ENCODE measurements around the gene CUL3.
A peak's percentile ranks its signal among the peaks of the same experiment; 100 is the strongest.

Gene CUL3

GRCh38 chr2:224444021-224444420, 141.1 kb downstream of the CUL3 start:
- no peak overlapping the region for H3K9ac ChIP-seq (ENCODE audit: low read length in 2 of 2)
- peaks cover 16 to 18% of the 10 kb centered on the region in 2 donors for H3K27me3 ChIP-seq (ENCODE audit: control insufficient read depth in 1 of 2, insufficient read depth in 2 of 2, low read length in 2 of 2)
- H3K36me3 ChIP-seq (ENCODE audit: control insufficient read depth in 2 of 2, insufficient read depth in 2 of 2, low read length in 2 of 2), result no peaks in the 10 kb centered on the region
- H3K9me3 ChIP-seq (ENCODE audit: control insufficient read depth in 2 of 2, low read length in 2 of 2), result no peaks in the 10 kb centered on the region
- no peak overlapping the region for H3K27ac ChIP-seq (ENCODE audit: low read length)
- peaks cover 7% of the 10 kb centered on the region for H3K4me1 ChIP-seq (ENCODE audit: control insufficient read depth, insufficient read depth, low read length)
- H3K4me3 ChIP-seq (ENCODE audit: low read length in 2 of 2), result no peak overlapping the region

GRCh38 chr2:224442071-224442967, 142.8 kb downstream of the CUL3 start:
- Histone ChIP-seq H3K4me1 (ENCODE audit: control insufficient read depth, insufficient read depth, low read length) (peaks cover 7% of the 10 kb centered on the region), H3K9me3 (ENCODE audit: control insufficient read depth in 2 of 2, low read length in 2 of 2) (peaks cover 0 to 3% of the 10 kb centered on the region in 2 donors), H3K27ac (ENCODE audit: low read length) (no peak overlapping the region), H3K27me3 (ENCODE audit: control insufficient read depth in 1 of 2, insufficient read depth in 2 of 2, low read length in 2 of 2) (peaks cover 16 to 18% of the 10 kb centered on the region in 2 donors), H3K36me3 (ENCODE audit: control insufficient read depth in 2 of 2, insufficient read depth in 2 of 2, low read length in 2 of 2) (no peaks in the 10 kb centered on the region), H3K4me3 (ENCODE audit: low read length in 2 of 2) (peak overlapping the region; percentile 33 to 64), H3K9ac (ENCODE audit: low read length in 2 of 2) (no peak overlapping the region)

- Histone ChIP-seq H3K27ac (ENCODE audit: low read length) (no peak overlapping the region), H3K36me3 (ENCODE audit: control insufficient read depth in 2 of 2, insufficient read depth in 2 of 2, low read length in 2 of 2) (no peaks in the 10 kb centered on the region), H3K9ac (ENCODE audit: low read length in 2 of 2) (no peak overlapping the region), H3K27me3 (ENCODE audit: control insufficient read depth in 1 of 2, insufficient read depth in 2 of 2, low read length in 2 of 2) (peaks cover 16 to 18% of the 10 kb centered on the region in 2 donors), H3K4me3 (ENCODE audit: low read length in 2 of 2) (no peak overlapping the region), H3K4me1 (ENCODE audit: control insufficient read depth, insufficient read depth, low read length) (peaks cover 7% of the 10 kb centered on the region), H3K9me3 (ENCODE audit: control insufficient read depth in 2 of 2, low read length in 2 of 2) (peaks cover 0 to 3% of the 10 kb centered on the region in 2 donors)
These were observed 144.2 kb downstream of the CUL3 start for GRCh38 chr2:224440988-224441387.

- Histone ChIP-seq H3K27ac (ENCODE audit: low read length) (no peak overlapping the region), H3K4me3 (ENCODE audit: low read length in 2 of 2) (no peak overlapping the region), H3K9me3 (ENCODE audit: control insufficient read depth in 2 of 2, low read length in 2 of 2) (peaks cover 0 to 3% of the 10 kb centered on the region in 2 donors), H3K27me3 (ENCODE audit: control insufficient read depth in 1 of 2, insufficient read depth in 2 of 2, low read length in 2 of 2) (peaks cover 10 to 13% of the 10 kb centered on the region in 2 donors), H3K4me1 (ENCODE audit: control insufficient read depth, insufficient read depth, low read length) (peaks cover 7% of the 10 kb centered on the region), H3K36me3 (ENCODE audit: control insufficient read depth in 2 of 2, insufficient read depth in 2 of 2, low read length in 2 of 2) (no peaks in the 10 kb centered on the region), H3K9ac (ENCODE audit: low read length in 2 of 2) (no peak overlapping the region)
These were observed 146.4 kb downstream of the CUL3 start for GRCh38 chr2:224438726-224439125.

DNA sequence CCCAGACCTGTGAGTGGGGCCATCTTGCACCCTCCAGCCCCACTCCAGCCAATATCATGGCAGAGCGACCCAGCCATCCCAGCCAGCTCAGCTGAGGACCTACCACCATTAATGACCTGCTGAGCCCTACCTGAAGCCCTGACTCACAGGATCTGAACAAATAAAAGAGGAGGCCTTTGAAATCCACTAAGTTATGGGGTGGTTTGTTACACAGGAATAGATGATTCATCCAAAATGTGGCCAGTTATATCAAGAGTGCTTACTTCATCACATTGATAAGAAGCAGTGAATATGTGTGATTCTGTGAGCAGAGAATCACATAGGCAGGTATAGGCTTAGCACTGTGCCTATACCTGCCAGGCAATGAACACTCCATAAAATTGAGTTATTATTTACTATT, 148.5 kb downstream of the CUL3 start:
- Histone ChIP-seq H3K36me3 (ENCODE audit: control insufficient read depth in 2 of 2, insufficient read depth in 2 of 2, low read length in 2 of 2) (no peaks in the 10 kb centered on the region), H3K9ac (ENCODE audit: low read length in 2 of 2) (no peak overlapping the region), H3K27ac (ENCODE audit: low read length) (no peak overlapping the region), H3K4me3 (ENCODE audit: low read length in 2 of 2) (no peak overlapping the region), H3K9me3 (ENCODE audit: control insufficient read depth in 2 of 2, low read length in 2 of 2) (peaks cover 0 to 3% of the 10 kb centered on the region in 2 donors), H3K27me3 (ENCODE audit: control insufficient read depth in 1 of 2, insufficient read depth in 2 of 2, low read length in 2 of 2) (peaks cover 0 to 3% of the 10 kb centered on the region in 2 donors), H3K4me1 (ENCODE audit: control insufficient read depth, insufficient read depth, low read length) (no peaks in the 10 kb centered on the region)

GRCh38 chr2:224434618-224435017, 150.5 kb downstream of the CUL3 start:
- H3K4me3 ChIP-seq (ENCODE audit: low read length in 2 of 2), result no peak overlapping the region
- no peak overlapping the region for H3K27ac ChIP-seq (ENCODE audit: low read length)

DNA sequence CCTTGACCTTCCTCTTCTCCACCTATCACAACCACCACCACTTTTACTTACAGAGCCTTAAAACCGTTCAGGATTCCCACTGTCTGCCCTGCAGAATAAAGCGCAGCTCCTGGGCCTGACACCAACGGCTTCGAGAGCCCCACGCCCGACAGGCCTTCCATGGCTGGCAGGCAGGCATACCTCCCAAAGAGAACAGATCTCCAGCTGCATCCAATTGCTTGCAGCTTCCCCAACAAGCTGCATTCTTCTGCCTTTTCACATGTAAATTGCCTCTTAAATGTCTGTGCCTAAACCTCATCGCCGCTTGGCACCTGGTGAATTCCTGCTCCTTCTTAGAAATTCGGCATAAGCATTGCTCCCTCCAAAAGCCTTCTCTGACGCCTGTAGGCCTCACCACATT, 151.7 kb downstream of the CUL3 start:
- no peak overlapping the region for H3K4me3 ChIP-seq (ENCODE audit: low read length in 2 of 2)
- no peaks in the 10 kb centered on the region for H3K36me3 ChIP-seq (ENCODE audit: control insufficient read depth in 2 of 2, insufficient read depth in 2 of 2, low read length in 2 of 2)
- peaks cover 0 to 3% of the 10 kb centered on the region in 2 donors for H3K9me3 ChIP-seq (ENCODE audit: control insufficient read depth in 2 of 2, low read length in 2 of 2)
- no peaks in the 10 kb centered on the region for H3K4me1 ChIP-seq (ENCODE audit: control insufficient read depth, insufficient read depth, low read length)
- no peaks in the 10 kb centered on the region for H3K27me3 ChIP-seq (ENCODE audit: control insufficient read depth in 1 of 2, insufficient read depth in 2 of 2, low read length in 2 of 2)
- H3K9ac ChIP-seq (ENCODE audit: low read length in 2 of 2), result no peak overlapping the region
- H3K27ac ChIP-seq (ENCODE audit: low read length), result no peak overlapping the region

More at GRCh38 chr2:224434618-224435017, 150.5 kb downstream of the CUL3 start:
- Histone ChIP-seq H3K27me3 (ENCODE audit: control insufficient read depth in 1 of 2, insufficient read depth in 2 of 2, low read length in 2 of 2) (no peaks in the 10 kb centered on the region), H3K9me3 (ENCODE audit: control insufficient read depth in 2 of 2, low read length in 2 of 2) (peaks cover 0 to 3% of the 10 kb centered on the region in 2 donors), H3K9ac (ENCODE audit: low read length in 2 of 2) (no peak overlapping the region), H3K4me1 (ENCODE audit: control insufficient read depth, insufficient read depth, low read length) (no peaks in the 10 kb centered on the region), H3K36me3 (ENCODE audit: control insufficient read depth in 2 of 2, insufficient read depth in 2 of 2, low read length in 2 of 2) (no peaks in the 10 kb centered on the region)

- Histone ChIP-seq H3K36me3 (ENCODE audit: control insufficient read depth in 2 of 2, insufficient read depth in 2 of 2, low read length in 2 of 2) (no peaks in the 10 kb centered on the region), H3K27me3 (ENCODE audit: control insufficient read depth in 1 of 2, insufficient read depth in 2 of 2, low read length in 2 of 2) (no peaks in the 10 kb centered on the region), H3K9ac (ENCODE audit: low read length in 2 of 2) (no peak overlapping the region), H3K4me3 (ENCODE audit: low read length in 2 of 2) (no peak overlapping the region), H3K9me3 (ENCODE audit: control insufficient read depth in 2 of 2, low read length in 2 of 2) (no peaks in the 10 kb centered on the region), H3K27ac (ENCODE audit: low read length) (no peak overlapping the region), H3K4me1 (ENCODE audit: control insufficient read depth, insufficient read depth, low read length) (no peaks in the 10 kb centered on the region)
These were observed 153.1 kb downstream of the CUL3 start for GRCh38 chr2:224432003-224432579.

DNA sequence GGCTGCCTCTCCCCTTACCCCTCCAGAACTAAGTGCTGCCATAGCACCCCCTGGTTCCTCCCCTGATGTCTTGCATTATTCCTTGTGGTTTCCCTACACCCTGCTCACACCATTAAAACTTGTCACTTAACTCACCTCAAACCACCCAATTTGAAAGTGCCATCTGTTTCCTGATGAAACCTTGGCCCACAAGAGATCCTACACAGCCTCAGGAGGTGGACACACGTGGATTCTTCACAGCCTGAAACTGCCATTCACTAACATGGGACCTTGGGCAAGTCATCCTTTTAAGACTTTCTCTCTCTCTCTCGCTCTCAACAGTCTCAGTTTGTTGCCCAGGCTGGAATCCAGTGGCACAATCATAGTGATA, 155.7 kb downstream of the CUL3 start:
- Histone ChIP-seq H3K4me3 (ENCODE audit: low read length in 2 of 2) (no peak overlapping the region), H3K9ac (ENCODE audit: low read length in 2 of 2) (no peak overlapping the region), H3K27ac (ENCODE audit: low read length) (no peak overlapping the region), H3K27me3 (ENCODE audit: control insufficient read depth in 1 of 2, insufficient read depth in 2 of 2, low read length in 2 of 2) (no peaks in the 10 kb centered on the region), H3K36me3 (ENCODE audit: control insufficient read depth in 2 of 2, insufficient read depth in 2 of 2, low read length in 2 of 2) (no peaks in the 10 kb centered on the region), H3K9me3 (ENCODE audit: control insufficient read depth in 2 of 2, low read length in 2 of 2) (no peaks in the 10 kb centered on the region), H3K4me1 (ENCODE audit: control insufficient read depth, insufficient read depth, low read length) (no peaks in the 10 kb centered on the region)

GRCh38 chr2:224428787-224429440, 156.2 kb downstream of the CUL3 start:
- Histone ChIP-seq H3K9ac (ENCODE audit: low read length in 2 of 2) (no peak overlapping the region), H3K36me3 (ENCODE audit: control insufficient read depth in 2 of 2, insufficient read depth in 2 of 2, low read length in 2 of 2) (no peaks in the 10 kb centered on the region), H3K4me1 (ENCODE audit: control insufficient read depth, insufficient read depth, low read length) (no peaks in the 10 kb centered on the region), H3K9me3 (ENCODE audit: control insufficient read depth in 2 of 2, low read length in 2 of 2) (no peaks in the 10 kb centered on the region), H3K27ac (ENCODE audit: low read length) (no peak overlapping the region), H3K27me3 (ENCODE audit: control insufficient read depth in 1 of 2, insufficient read depth in 2 of 2, low read length in 2 of 2) (no peaks in the 10 kb centered on the region), H3K4me3 (ENCODE audit: low read length in 2 of 2) (no peak overlapping the region)
